ENCODE results near the gene CDSN.

The CDSN gene

GRCh38 chr6:31121131-31121790 is 1.0 kb upstream of the CDSN start:
- DNase-seq (ENCODE audit: extremely low read depth in 1 of 2, low read depth in 1 of 2) = no peak

GRCh38 chr6:31118178-31118577 is 2.1 kb downstream of the CDSN start:
- no peak for DNase-seq (ENCODE audit: extremely low read depth in 1 of 2, low read depth in 1 of 2)

- DNase-seq (ENCODE audit: extremely low read depth in 1 of 2, low read depth in 1 of 2) = no peak
Measured at GRCh38 chr6:31116661-31117385, 3.4 kb downstream of the CDSN start.

- no peak for DNase-seq (ENCODE audit: extremely low read depth in 1 of 2, low read depth in 1 of 2)
Measured at GRCh38 chr6:31115941-31116560, 4.2 kb downstream of the CDSN start.

GRCh38 chr6:31114970-31115849 is 5.0 kb downstream of the CDSN start:
- DNase-seq (ENCODE audit: extremely low read depth in 1 of 2, low read depth in 1 of 2) = no peak

GRCh38 chr6:31114541-31114878 is 5.7 kb downstream of the CDSN start, which contains the start of gene PSORS1C1:
PSORS1C1 (plus strand) TSS chr6:31114800; CDS start chr6:31129633, 14,833 bp downstream.
- no peak for DNase-seq (ENCODE audit: extremely low read depth in 1 of 2, low read depth in 1 of 2)

- no peak for DNase-seq (ENCODE audit: extremely low read depth in 1 of 2, low read depth in 1 of 2)
Measured at GRCh38 chr6:31113861-31114540, 6.2 kb downstream of the CDSN start.

GRCh38 chr6:31112478-31112877 is 7.8 kb downstream of the CDSN start, which contains the start of gene C6orf15:
C6orf15 (minus strand) TSS chr6:31112575; CDS start chr6:31112555, 20 bp downstream.
- no peak for DNase-seq (ENCODE audit: extremely low read depth in 1 of 2, low read depth in 1 of 2)

- DNase-seq (ENCODE audit: extremely low read depth in 1 of 2, low read depth in 1 of 2) = no peak
Measured at GRCh38 chr6:31111712-31112111, 8.5 kb downstream of the CDSN start.

- no peak for DNase-seq (ENCODE audit: extremely low read depth in 1 of 2, low read depth in 1 of 2)
Measured at GRCh38 chr6:31110825-31111582, 9.2 kb downstream of the CDSN start.

- DNase-seq (ENCODE audit: extremely low read depth in 1 of 2, low read depth in 1 of 2) = no peak
Measured at GRCh38 chr6:31107052-31107451, 13.2 kb downstream of the CDSN start.

- DNase-seq (ENCODE audit: extremely low read depth in 1 of 2, low read depth in 1 of 2) = no peak
Measured at GRCh38 chr6:31103136-31103535, 17.1 kb downstream of the CDSN start.

GRCh38 chr6:31098449-31098938 is 21.8 kb downstream of the CDSN start:
- no peak for DNase-seq (ENCODE audit: extremely low read depth in 1 of 2, low read depth in 1 of 2)

- DNase-seq (ENCODE audit: extremely low read depth in 1 of 2, low read depth in 1 of 2) = no peak
Measured at GRCh38 chr6:31096656-31097055, 23.6 kb downstream of the CDSN start.

GRCh38 chr6:31096215-31096614 is 24.0 kb downstream of the CDSN start:
- DNase-seq (ENCODE audit: extremely low read depth in 1 of 2, low read depth in 1 of 2) = no peak

GRCh38 chr6:31094389-31094881 is 25.8 kb downstream of the CDSN start:
- DNase-seq (ENCODE audit: extremely low read depth in 1 of 2, low read depth in 1 of 2) = peak in 1 of 2 donors; percentile 5

GRCh38 chr6:31092769-31093505 is 27.3 kb downstream of the CDSN start:
- DNase-seq (ENCODE audit: extremely low read depth in 1 of 2, low read depth in 1 of 2) = no peak

- no peak for DNase-seq (ENCODE audit: extremely low read depth in 1 of 2, low read depth in 1 of 2)
Measured at GRCh38 chr6:31092238-31092637, 28.0 kb downstream of the CDSN start.

GRCh38 chr6:31091680-31092079 is 28.6 kb downstream of the CDSN start:
- no peak for DNase-seq (ENCODE audit: extremely low read depth in 1 of 2, low read depth in 1 of 2)
